Keratinocyte (primary cell): Measurements from ENCODE around the gene DSCAML1. TPM values are rescaled to one million over a fixed set of nuclear protein-coding genes. Genes with fewer than 3 reads are reported as not detected.

ENCODE experiments used
- DNase-seq: peaks from one replicate; pipeline ENCODE4 v3.0.0-alpha.2; 2011; ENCODE audit warnings: low read depth, missing footprints, low spot score
- FAIRE-seq: peaks from 2 replicates; lab custom pipeline; 2011; peaks lifted over from hg19 to GRCh38; lab: Jason Lieb, UNC
- H2AFZ ChIP-seq: 2 replicates; pipeline ENCODE4 v1.6.0; 2012; ENCODE audit warnings: low read length, control low read depth, inconsistent platforms; ENCODE audit not compliant: control insufficient read depth
- H3K27ac ChIP-seq: 2 replicates; pipeline ENCODE4 v1.5.1; 2011; ENCODE audit warnings: low read length; ENCODE audit not compliant: control insufficient read depth, insufficient read depth
- H3K27me3 ChIP-seq: 3 replicates; pipeline ENCODE4 v1.6.0; 2011; ENCODE audit warnings: low read length; ENCODE audit not compliant: control insufficient read depth, insufficient read depth; ENCODE audit errors: extremely low read depth
- H3K36me3 ChIP-seq, 2 experiments: 2 replicates in 1 of 2; 3 replicates in 1 of 2; pipeline ENCODE4 v1.5.1; 2011; ENCODE audit warnings: low read length in 2 of 2, mild to moderate bottlenecking in 1 of 2; ENCODE audit not compliant: control insufficient read depth in 2 of 2, insufficient read depth in 2 of 2; ENCODE audit errors: extremely low read depth in 1 of 2
- H3K4me1 ChIP-seq: 3 replicates; pipeline ENCODE4 v1.5.1; 2011; ENCODE audit warnings: low read length; ENCODE audit not compliant: control insufficient read depth, insufficient read depth; ENCODE audit errors: extremely low read depth
- H3K4me2 ChIP-seq: 3 replicates; pipeline ENCODE4 v1.6.0; 2011; ENCODE audit warnings: low read depth, low read length; ENCODE audit not compliant: control insufficient read depth, insufficient read depth; ENCODE audit errors: extremely low read depth
- H3K4me3 ChIP-seq, 3 experiments: fragments of 200-600 bp in 1 of 3; sonication (generic) in 1 of 3; 2 replicates in 2 of 3; 3 replicates in 1 of 3; pipeline ENCODE4 v1.5.1; 2011 to 2016; ENCODE audit warnings: low read length in 3 of 3, mild to moderate bottlenecking in 3 of 3, control low read depth in 2 of 3, inconsistent platforms in 1 of 3, low read depth in 1 of 3, mixed read lengths in 1 of 3, mixed run types in 1 of 3, moderate library complexity in 1 of 3; ENCODE audit not compliant: control insufficient read depth in 2 of 3, insufficient read depth in 2 of 3; ENCODE audit errors: extremely low read depth in 1 of 3
- H3K79me2 ChIP-seq: 2 replicates; pipeline ENCODE4 v1.6.0; 2012; ENCODE audit warnings: low read length; ENCODE audit not compliant: control insufficient read depth, insufficient read depth
- H3K9ac ChIP-seq: 3 replicates; pipeline ENCODE4 v1.6.0; 2011; ENCODE audit warnings: low read length; ENCODE audit not compliant: control insufficient read depth, insufficient read depth; ENCODE audit errors: extremely low read depth
- H3K9me1 ChIP-seq: 3 replicates; pipeline ENCODE4 v1.6.0; 2011; ENCODE audit warnings: low read length; ENCODE audit not compliant: control insufficient read depth, insufficient read depth; ENCODE audit errors: extremely low read depth
- H3K9me3 ChIP-seq: 2 replicates; pipeline ENCODE4 v1.5.1; 2012; ENCODE audit warnings: low read depth, low read length; ENCODE audit not compliant: control insufficient read depth
- H4K20me1 ChIP-seq: 3 replicates; pipeline ENCODE4 v1.6.0; 2011; ENCODE audit warnings: low read length; ENCODE audit not compliant: control insufficient read depth, insufficient read depth; ENCODE audit errors: extremely low read depth
- EZH2 ChIP-seq: IDR thresholded peaks from one replicate; pipeline ENCODE4 v1.6.1; 2012; ENCODE audit warnings: inconsistent platforms, mild to moderate bottlenecking, low read length, moderate library complexity
- dilution Hi-C: fragments of 300-500 bp; cut with MboI; formaldehyde crosslinking; loops from one replicate; pipeline ENCODE4 v1.7.0; 2020; ENCODE audit warnings: low sequenced_read_pairs; ENCODE audit not compliant: extremely low pct_ligation_motif_present
- polyA plus RNA-seq, 5 experiments: library from polyadenylated mRNA; depleted of rRNA in 3 of 5; stranded (reverse) in 3 of 5; stranded (forward) in 1 of 5; unstranded in 1 of 5; fragments of >200 nt; gene quantifications; 1 replicate in 1 of 5; 2 replicates in 3 of 5; 3 replicates in 1 of 5; pipeline versions ENCODE4 v1.2.1 to v1.2.3, GENCODE V29; 2011 to 2012; ENCODE audit warnings: missing spikeins in 2 of 5, low read depth in 1 of 5, low replicate concordance in 1 of 5
- TF ChIP-seq, protein P1 (sequence below), 3 experiments: IDR thresholded peaks in 1 of 3; conservative IDR thresholded peaks in 1 of 3; optimal IDR thresholded peaks in 1 of 3; 2 replicates in 2 of 3; 3 replicates in 1 of 3; pipeline versions ENCODE3 to v1.5.1; 2011; ENCODE audit warnings: low read length in 3 of 3, mild to moderate bottlenecking in 3 of 3, moderate library complexity in 2 of 3, control low read depth in 1 of 3, inconsistent platforms in 1 of 3; ENCODE audit not compliant: insufficient read depth in 2 of 3; ENCODE audit errors: extremely low read depth in 1 of 3

Gene DSCAML1
- polyA plus RNA-seq, 1 donor (not counting 4 experiments of a cell fraction or from before 2014, with no cell fraction given), result not detected

DNA sequence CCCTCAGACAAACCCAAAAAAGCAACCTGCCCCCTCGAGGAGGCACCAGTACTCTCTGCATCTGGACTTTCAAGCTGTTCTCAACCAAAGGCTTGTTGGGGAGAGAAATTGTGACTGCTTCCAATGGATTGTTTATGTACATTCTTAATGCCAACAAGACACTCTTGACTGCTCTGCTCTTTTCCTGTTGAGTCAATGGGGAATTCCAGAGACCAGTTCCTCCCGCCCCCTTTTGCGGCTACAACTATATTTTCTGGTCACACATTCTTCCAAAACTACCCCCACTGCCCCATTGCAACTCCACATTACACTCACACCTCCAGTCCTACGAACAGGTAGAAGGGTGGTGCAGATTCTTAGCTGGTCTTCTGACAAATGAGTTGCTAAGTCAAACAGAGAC is 187.0 kb downstream of the DSCAML1 start:
- FAIRE-seq (no peak), DNase-seq (peak; percentile 11)
- H3K9me1 ChIP-seq, result no peaks in the 10 kb centered on the region
- H3K4me1 ChIP-seq, result peaks cover 3% of the 10 kb centered on the region
- H3K4me3 ChIP-seq, result no peak overlapping the region
- TF ChIP-seq, protein P1, sequence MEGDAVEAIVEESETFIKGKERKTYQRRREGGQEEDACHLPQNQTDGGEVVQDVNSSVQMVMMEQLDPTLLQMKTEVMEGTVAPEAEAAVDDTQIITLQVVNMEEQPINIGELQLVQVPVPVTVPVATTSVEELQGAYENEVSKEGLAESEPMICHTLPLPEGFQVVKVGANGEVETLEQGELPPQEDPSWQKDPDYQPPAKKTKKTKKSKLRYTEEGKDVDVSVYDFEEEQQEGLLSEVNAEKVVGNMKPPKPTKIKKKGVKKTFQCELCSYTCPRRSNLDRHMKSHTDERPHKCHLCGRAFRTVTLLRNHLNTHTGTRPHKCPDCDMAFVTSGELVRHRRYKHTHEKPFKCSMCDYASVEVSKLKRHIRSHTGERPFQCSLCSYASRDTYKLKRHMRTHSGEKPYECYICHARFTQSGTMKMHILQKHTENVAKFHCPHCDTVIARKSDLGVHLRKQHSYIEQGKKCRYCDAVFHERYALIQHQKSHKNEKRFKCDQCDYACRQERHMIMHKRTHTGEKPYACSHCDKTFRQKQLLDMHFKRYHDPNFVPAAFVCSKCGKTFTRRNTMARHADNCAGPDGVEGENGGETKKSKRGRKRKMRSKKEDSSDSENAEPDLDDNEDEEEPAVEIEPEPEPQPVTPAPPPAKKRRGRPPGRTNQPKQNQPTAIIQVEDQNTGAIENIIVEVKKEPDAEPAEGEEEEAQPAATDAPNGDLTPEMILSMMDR (optimal IDR thresholded peaks at IDR 0.05 in 1 of 3, IDR thresholded peaks at IDR 0.05 in 1 of 3, conservative IDR thresholded peaks at IDR 0.05 in 1 of 3; ENCODE audit: extremely low read depth in 1 of 3, insufficient read depth in 2 of 3, low read length in 3 of 3), result no peak
- TF ChIP-seq EZH2, result no peak
- H3K79me2 ChIP-seq, result no peaks in the 10 kb centered on the region
- H3K27me3 ChIP-seq, result peaks cover 10% of the 10 kb centered on the region
- no peak overlapping the region for H3K27ac ChIP-seq
- H4K20me1 ChIP-seq, result no peaks in the 10 kb centered on the region
- no peak overlapping the region for H3K9ac ChIP-seq
- no peaks in the 10 kb centered on the region for H3K9me3 ChIP-seq
- H3K4me2 ChIP-seq, result no peak overlapping the region
- H3K36me3 ChIP-seq, result no peaks in the 10 kb centered on the region
- dilution Hi-C loops, result no loop called here
- H2AFZ ChIP-seq, result no peak overlapping the region

DNA sequence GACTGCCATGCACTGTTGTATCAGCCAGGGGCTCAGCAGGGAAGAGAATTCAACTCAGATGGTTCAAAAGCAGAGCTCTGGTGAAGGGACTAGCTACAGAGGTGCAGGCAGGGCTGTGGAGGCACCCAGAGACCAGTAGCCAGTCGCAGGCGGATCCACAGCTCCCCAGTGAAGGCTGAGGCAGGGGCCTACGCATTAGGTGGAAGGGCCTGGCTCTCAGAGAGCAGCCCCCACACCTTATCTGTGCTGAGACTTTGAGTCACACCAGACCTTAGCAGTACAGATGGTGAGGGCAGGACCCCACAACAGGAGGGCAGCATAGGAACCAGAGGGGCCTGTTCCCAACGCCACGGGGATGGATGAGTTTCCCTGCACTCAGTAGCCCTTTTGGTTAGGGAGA is 189.6 kb downstream of the DSCAML1 start:
- no peak overlapping the region for H3K9ac ChIP-seq
- dilution Hi-C loops, result no loop called here

More for the DNA sequence above, 189.6 kb downstream of the DSCAML1 start:
- no peak for FAIRE-seq
- no peak for DNase-seq
- peaks cover 3% of the 10 kb centered on the region for H3K4me1 ChIP-seq
- no peaks in the 10 kb centered on the region for H3K9me3 ChIP-seq
- no peaks in the 10 kb centered on the region for H3K36me3 ChIP-seq
- H3K27ac ChIP-seq, result no peak overlapping the region
- H3K4me2 ChIP-seq, result no peak overlapping the region
- no peaks in the 10 kb centered on the region for H3K9me1 ChIP-seq
- TF ChIP-seq, protein P1 (optimal IDR thresholded peaks at IDR 0.05 in 1 of 3, IDR thresholded peaks at IDR 0.05 in 1 of 3, conservative IDR thresholded peaks at IDR 0.05 in 1 of 3; ENCODE audit: extremely low read depth in 1 of 3, insufficient read depth in 2 of 3, low read length in 3 of 3), result no peak
- TF ChIP-seq EZH2, result no peak
- no peak overlapping the region for H2AFZ ChIP-seq
- no peak overlapping the region for H3K4me3 ChIP-seq
- H4K20me1 ChIP-seq, result no peaks in the 10 kb centered on the region
- peaks cover 8% of the 10 kb centered on the region for H3K27me3 ChIP-seq
- H3K79me2 ChIP-seq, result no peaks in the 10 kb centered on the region
